H1 (cell line): ENCODE results near the gene P2RX1. TPM values are rescaled to one million over a fixed set of nuclear protein-coding genes. Genes with fewer than 3 reads are reported as not detected.

Experiments
- CTCF ChIA-PET: fragments of 300-600 bp; sonication (Branson Sonifier 250); formaldehyde crosslinking; loops from one replicate; lab custom pipeline; 2021; ENCODE audit not compliant: partially characterized antibody; lab: Charles Lee
- POLR2A ChIA-PET: fragments of 300-600 bp; sonication (Branson Sonifier 250); formaldehyde crosslinking; loops from one replicate; lab custom pipeline; 2021; ENCODE audit warnings: inconsistent platforms; ENCODE audit not compliant: partially characterized antibody; lab: Charles Lee
- DNase-seq, 2 experiments: peaks; one replicate each; pipeline versions ENCODE4 v3.0.0 to v3.0.0-alpha.2; 2010 to 2022; ENCODE audit warnings: low spot score in 2 of 2, low read depth in 1 of 2, mixed read lengths in 1 of 2
- FAIRE-seq: peaks from 2 replicates; lab custom pipeline; 2011; peaks lifted over from hg19 to GRCh38; lab: Jason Lieb, UNC
- H2AFZ ChIP-seq: 2 replicates; pipeline ENCODE4 v1.8.1; 2012; ENCODE audit warnings: low read length, inconsistent platforms
- H2AK5ac ChIP-seq: 2 replicates; pipeline ENCODE4 v1.6.1; 2013; ENCODE audit warnings: low read depth, low read length
- H2BK120ac ChIP-seq: replicated peaks from 2 replicates; pipeline ENCODE3; 2013; ENCODE audit warnings: low read depth, low read length, inconsistent platforms
- H2BK12ac ChIP-seq: 2 replicates; pipeline ENCODE4 v1.6.1; 2013; ENCODE audit warnings: low read depth, low read length
- H2BK15ac ChIP-seq: 2 replicates; pipeline ENCODE4 v1.6.1; 2013; ENCODE audit warnings: low read length
- H2BK20ac ChIP-seq: 2 replicates; pipeline ENCODE4 v1.6.1; 2013; ENCODE audit warnings: low read length
- H2BK5ac ChIP-seq: 2 replicates; pipeline ENCODE4 v1.6.1; 2013; ENCODE audit warnings: low read depth, low read length
- H3K14ac ChIP-seq: 2 replicates; pipeline ENCODE4 v1.6.1; 2013; ENCODE audit warnings: inconsistent platforms; ENCODE audit not compliant: insufficient read length
- H3K18ac ChIP-seq: 2 replicates; pipeline ENCODE4 v1.6.1; 2013; ENCODE audit warnings: low read length; ENCODE audit errors: extremely low read depth
- H3K23ac ChIP-seq: 2 replicates; pipeline ENCODE4 v1.6.1; 2013; ENCODE audit warnings: inconsistent platforms; ENCODE audit not compliant: insufficient read length
- H3K23me2 ChIP-seq: 2 replicates; pipeline ENCODE4 v1.6.1; 2013; ENCODE audit warnings: low read depth, low read length
- H3K27ac ChIP-seq: 2 replicates; pipeline ENCODE4 v1.6.1; 2011; ENCODE audit warnings: low read depth, low read length, inconsistent platforms
- H3K27me3 ChIP-seq, 4 experiments: replicated peaks in 1 of 4; 1 replicate in 1 of 4; 2 replicates in 3 of 4; pipeline versions ENCODE4 v1.6.1 to v1.8.1; 2011 to 2013; ENCODE audit warnings: low read length in 3 of 4, mild to moderate bottlenecking in 3 of 4, inconsistent platforms in 2 of 4, mixed read lengths in 2 of 4, moderate library complexity in 1 of 4; ENCODE audit not compliant: control insufficient read depth in 3 of 4, insufficient read depth in 3 of 4; ENCODE audit errors: extremely low read depth in 1 of 4
- H3K36me3 ChIP-seq, 4 experiments: 2 replicates each; pipeline versions ENCODE4 v1.6.1 to v1.8.1; 2011 to 2013; ENCODE audit warnings: mild to moderate bottlenecking in 4 of 4, low read length in 3 of 4, moderate library complexity in 2 of 4, control low read depth in 1 of 4, inconsistent platforms in 1 of 4; ENCODE audit not compliant: insufficient read depth in 4 of 4, control insufficient read depth in 2 of 4
- H3K4ac ChIP-seq: replicated peaks from 2 replicates; pipeline ENCODE3; 2013; ENCODE audit warnings: low read length, low read depth, mixed read lengths, inconsistent platforms; ENCODE audit not compliant: insufficient read length
- H3K4me1 ChIP-seq, 4 experiments: replicated peaks in 1 of 4; 1 replicate in 1 of 4; 2 replicates in 3 of 4; pipeline versions ENCODE4 v1.6.1 to v1.8.1; 2011 to 2013; ENCODE audit warnings: low read length in 3 of 4, inconsistent platforms in 2 of 4, mixed read lengths in 1 of 4; ENCODE audit not compliant: insufficient read depth in 4 of 4, control insufficient read depth in 3 of 4
- H3K4me2 ChIP-seq, 2 experiments: 2 replicates each; pipeline versions ENCODE4 v1.6.1 to v1.8.1; 2011 to 2013; ENCODE audit warnings: low read depth in 2 of 2, low read length in 2 of 2, control low read depth in 1 of 2, inconsistent platforms in 1 of 2, mild to moderate bottlenecking in 1 of 2; ENCODE audit not compliant: insufficient read depth in 1 of 2
- H3K4me3 ChIP-seq, 4 experiments: fragments of 200-600, 300-600 bp in 1 of 4; sonication (generic), shearing (Covaris generic), sonication (Bioruptor Twin) in 1 of 4; 2 replicates each; pipeline versions ENCODE4 v1.5.1 to v1.8.1; 2011 to 2016; ENCODE audit warnings: low read length in 4 of 4, low read depth in 3 of 4, control low read depth in 2 of 4, inconsistent platforms in 2 of 4, mild to moderate bottlenecking in 2 of 4, mixed read lengths in 1 of 4, moderate library complexity in 1 of 4; ENCODE audit not compliant: insufficient read depth in 2 of 4; ENCODE audit errors: extremely low read depth in 1 of 4
- H3K56ac ChIP-seq: replicated peaks from 2 replicates; pipeline ENCODE3; 2013; ENCODE audit warnings: low read depth, mild to moderate bottlenecking, mixed read lengths, low read length, inconsistent platforms; ENCODE audit not compliant: insufficient read length
- H3K79me1 ChIP-seq: 2 replicates; pipeline ENCODE4 v1.6.1; 2013; ENCODE audit warnings: low read depth, low read length, control low read depth
- H3K79me2 ChIP-seq, 2 experiments: 2 replicates each; pipeline versions ENCODE4 v1.6.1 to v1.8.1; 2012 to 2013; ENCODE audit warnings: low read length in 2 of 2, mild to moderate bottlenecking in 2 of 2, inconsistent platforms in 1 of 2; ENCODE audit not compliant: insufficient read depth in 2 of 2, control insufficient read depth in 1 of 2
- H3K9ac ChIP-seq, 4 experiments: replicated peaks in 1 of 4; 1 replicate in 1 of 4; 2 replicates in 3 of 4; pipeline versions ENCODE4 v1.6.1 to v1.8.1; 2011 to 2013; ENCODE audit warnings: low read depth in 3 of 4, low read length in 3 of 4, control low read depth in 2 of 4, mild to moderate bottlenecking in 2 of 4, moderate library complexity in 2 of 4, inconsistent platforms in 1 of 4; ENCODE audit errors: extremely low read depth in 1 of 4
- H3K9me3 ChIP-seq, 2 experiments: 2 replicates each; pipeline versions ENCODE4 v1.6.1 to v1.8.1; 2012 to 2013; ENCODE audit warnings: mild to moderate bottlenecking in 2 of 2, moderate library complexity in 2 of 2, control low read depth in 1 of 2, inconsistent platforms in 1 of 2, low read depth in 1 of 2, low read length in 1 of 2, mixed read lengths in 1 of 2; ENCODE audit not compliant: insufficient read depth in 2 of 2
- H4K20me1 ChIP-seq, 2 experiments: replicated peaks in 1 of 2; 2 replicates each; pipeline versions ENCODE3 to v1.8.1; 2011 to 2013; ENCODE audit warnings: inconsistent platforms in 2 of 2, low read length in 2 of 2, mild to moderate bottlenecking in 1 of 2; ENCODE audit not compliant: insufficient read depth in 2 of 2, control insufficient read depth in 1 of 2
- H4K5ac ChIP-seq: 2 replicates; pipeline ENCODE4 v1.6.1; 2013; ENCODE audit warnings: low read length, low read depth, mixed read lengths, inconsistent platforms; ENCODE audit not compliant: insufficient read length
- H4K8ac ChIP-seq: 2 replicates; pipeline ENCODE4 v1.8.0; 2013; ENCODE audit warnings: mild to moderate bottlenecking, moderate library complexity, low read length, inconsistent platforms; ENCODE audit not compliant: insufficient read depth; ENCODE audit errors: extremely low read depth
- H4K91ac ChIP-seq: replicated peaks from 2 replicates; pipeline ENCODE3; 2013; ENCODE audit warnings: low read length, mixed read lengths, inconsistent platforms; ENCODE audit not compliant: insufficient read length
- ASH2L ChIP-seq: fragments of 200-600, 300-600 bp; sonication (generic); IDR thresholded peaks from one replicate; pipeline ENCODE4 v1.7.1; 2017; ENCODE audit warnings: low read length
- NRF1 ChIP-seq: IDR thresholded peaks from 2 replicates; pipeline ENCODE4 v1.6.1; 2011; ENCODE audit warnings: mild to moderate bottlenecking, low read depth, low read length, improper control_type of control experiment
- RNF2 ChIP-seq: fragments of 200-900, 300-1000 bp; sonication (generic); IDR thresholded peaks from 2 replicates; pipeline ENCODE4 v1.7.1; 2016; ENCODE audit warnings: borderline replicate concordance, low read depth, mild to moderate bottlenecking, antibody characterized with exemption, low read length; ENCODE audit not compliant: poor library complexity, severe bottlenecking; ENCODE audit errors: missing control alignments
- whole genome bisulfite sequencing, 2 experiments: shearing (Covaris generic) in 1 of 2; methylation state at CpG; one replicate each; pipeline versions ENCODE4 v1.1.6 to v1.1.7; 2013 to 2015; ENCODE audit warnings: low lambda C conversion rate in 2 of 2, mixed read lengths in 2 of 2, inconsistent platforms in 1 of 2, low coverage in 1 of 2, missing lambda C conversion rate in 1 of 2; ENCODE audit not compliant: insufficient replicate concordance in 2 of 2, insufficient coverage in 1 of 2, insufficient read length in 1 of 2; ENCODE audit errors: extremely low coverage in 1 of 2, missing lambda C conversion rate in 1 of 2; 5-methylcytosine and 5-hydroxymethylcytosine counted together
- polyA plus RNA-seq, 7 experiments: library from polyadenylated mRNA; depleted of rRNA in 3 of 7; stranded (reverse) in 5 of 7; unstranded in 2 of 7; fragments of >200 nt in 5 of 7; fragments of 200-250 nt in 2 of 7; gene quantifications; 1 replicate in 5 of 7; 2 replicates in 1 of 7; 4 replicates in 1 of 7; pipeline versions ENCODE4 v1.2.1 to v1.2.3, GENCODE V29; 2011 to 2013; ENCODE audit warnings: missing spikeins in 2 of 7, mixed read lengths in 2 of 7
- total RNA-seq: library from RNA; stranded (reverse); fragmentation: NEBNext Ultra II Directional; extraction: Animal tissue kit (Norgen Biotek cat#: 25700); gene quantifications from 2 replicates; pipeline ENCODE4 v1.2.1, GENCODE V29; 2021

The P2RX1 gene
- total and polyA plus RNA-seq, 2 of the 8 experiments (the other 6 are each of a cell fraction or from before 2014, with no cell fraction given), result 0.45 to 1.1 TPM

GRCh38 chr17:3912827-3913226 lies 3.4 kb downstream of the P2RX1 start:
- Histone ChIP-seq H3K9me3 (no peaks in the 10 kb centered on the region), H3K23ac (no peak overlapping the region), H3K4me3 (no peak overlapping the region), H3K79me2 (no peaks in the 10 kb centered on the region), H2BK20ac (no peak overlapping the region), H3K4ac (no peak overlapping the region), H2BK15ac (no peak overlapping the region), H3K14ac (no peak overlapping the region), H3K4me1 (peaks cover 0 to 1% (median 0%) of the 10 kb centered on the region in 4 experiments; a peak in 1 of 7 replicates), H4K20me1 (no peaks in the 10 kb centered on the region), H3K56ac (no peak overlapping the region), H2AFZ (no peak overlapping the region), H4K8ac (peak overlapping the region; percentile 35; the same call in 1 of the 2 replicates), H3K36me3 (0 out of 8 replicates have a peak, but pooled peaks cover 0 to 1% (median 0%) of the 10 kb centered on the region in 4 experiments), H4K91ac (no peak overlapping the region), H4K5ac (no peak overlapping the region), H2AK5ac (no peak overlapping the region), H3K4me2 (no peak overlapping the region), H3K18ac (no peak overlapping the region), H3K27me3 (no peaks in the 10 kb centered on the region), H2BK120ac (no peak overlapping the region), H3K9ac (no peak overlapping the region), H3K79me1 (no peaks in the 10 kb centered on the region), H2BK12ac (no peak overlapping the region), H3K27ac (no peak overlapping the region), H3K23me2 (no peaks in the 10 kb centered on the region), H2BK5ac (no peak overlapping the region)
- ChIA-PET CTCF (interaction anchor here (0.5 to 7.4 kb wide), 28 partner anchors 8 to 176 kb away, joined by 3 to 96 read pairs (median 6); no protein-coding TSS in a partner anchor), POLR2A (interaction anchor here (1.0 to 1.4 kb wide), 2 partner anchors 21 to 23 kb away, joined by 3 read pairs; no protein-coding TSS in a partner anchor)
- DNase-seq (no peak), FAIRE-seq (no peak)
- 82% methylated on average over 2 of the region's 2 CpGs; no CpG with 5 or more reads in 1 of the 2 experiments for WGBS, 2 experiments
- TF ChIP-seq ASH2L, result no peak
- no peak for TF ChIP-seq NRF1
- no peak for TF ChIP-seq RNF2
